HL-60 (cell line): ENCODE results near the gene CARD6.

Source experiments
- GABPA ChIP-seq: IDR thresholded peaks from 2 replicates; pipeline ENCODE4 v1.6.1; 2012; ENCODE audit warnings: low read depth
- POLR2AphosphoS5 ChIP-seq: IDR thresholded peaks from 2 replicates; pipeline ENCODE4 v1.6.1; 2012; ENCODE audit warnings: low read depth
- SPI1 ChIP-seq: IDR thresholded peaks from 2 replicates; pipeline ENCODE4 v1.6.1; 2012; ENCODE audit warnings: low read depth, mild to moderate bottlenecking, borderline replicate concordance
- TF ChIP-seq, protein P1 (sequence below): IDR thresholded peaks from one replicate; pipeline ENCODE4 v1.5.1; 2011; ENCODE audit warnings: low read length, control low read depth, inconsistent platforms; ENCODE audit not compliant: insufficient read depth
- TF ChIP-seq, protein P2 (sequence below): IDR thresholded peaks from 2 replicates; pipeline ENCODE4 v1.6.1; 2012; ENCODE audit warnings: low read depth; ENCODE audit not compliant: insufficient replicate concordance

DNA sequence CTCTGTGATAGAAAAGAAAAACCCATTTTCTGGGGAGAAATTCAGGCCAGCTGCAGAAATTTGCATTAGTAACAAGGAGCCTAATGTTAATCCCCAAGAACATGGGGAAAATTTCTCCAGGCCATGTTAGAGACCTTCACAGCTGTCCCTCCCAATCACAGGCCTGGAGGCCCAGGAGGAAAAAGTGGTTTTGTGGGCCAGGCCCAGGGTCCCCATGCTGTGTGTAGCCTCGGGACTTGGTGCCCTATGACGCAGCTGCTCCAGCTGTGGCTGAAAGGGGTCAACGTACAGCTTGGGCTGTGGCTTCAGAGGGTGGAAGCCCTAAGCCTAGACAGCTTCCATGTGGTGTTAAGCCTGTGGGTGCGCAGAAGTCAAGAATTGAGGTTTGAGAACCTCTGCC is 41.1 kb downstream of the CARD6 start:
- TF ChIP-seq, protein P1, sequence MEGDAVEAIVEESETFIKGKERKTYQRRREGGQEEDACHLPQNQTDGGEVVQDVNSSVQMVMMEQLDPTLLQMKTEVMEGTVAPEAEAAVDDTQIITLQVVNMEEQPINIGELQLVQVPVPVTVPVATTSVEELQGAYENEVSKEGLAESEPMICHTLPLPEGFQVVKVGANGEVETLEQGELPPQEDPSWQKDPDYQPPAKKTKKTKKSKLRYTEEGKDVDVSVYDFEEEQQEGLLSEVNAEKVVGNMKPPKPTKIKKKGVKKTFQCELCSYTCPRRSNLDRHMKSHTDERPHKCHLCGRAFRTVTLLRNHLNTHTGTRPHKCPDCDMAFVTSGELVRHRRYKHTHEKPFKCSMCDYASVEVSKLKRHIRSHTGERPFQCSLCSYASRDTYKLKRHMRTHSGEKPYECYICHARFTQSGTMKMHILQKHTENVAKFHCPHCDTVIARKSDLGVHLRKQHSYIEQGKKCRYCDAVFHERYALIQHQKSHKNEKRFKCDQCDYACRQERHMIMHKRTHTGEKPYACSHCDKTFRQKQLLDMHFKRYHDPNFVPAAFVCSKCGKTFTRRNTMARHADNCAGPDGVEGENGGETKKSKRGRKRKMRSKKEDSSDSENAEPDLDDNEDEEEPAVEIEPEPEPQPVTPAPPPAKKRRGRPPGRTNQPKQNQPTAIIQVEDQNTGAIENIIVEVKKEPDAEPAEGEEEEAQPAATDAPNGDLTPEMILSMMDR = no peak
- TF ChIP-seq POLR2AphosphoS5 (no peak), GABPA (no peak), SPI1 (no peak)
- TF ChIP-seq, protein P2, sequence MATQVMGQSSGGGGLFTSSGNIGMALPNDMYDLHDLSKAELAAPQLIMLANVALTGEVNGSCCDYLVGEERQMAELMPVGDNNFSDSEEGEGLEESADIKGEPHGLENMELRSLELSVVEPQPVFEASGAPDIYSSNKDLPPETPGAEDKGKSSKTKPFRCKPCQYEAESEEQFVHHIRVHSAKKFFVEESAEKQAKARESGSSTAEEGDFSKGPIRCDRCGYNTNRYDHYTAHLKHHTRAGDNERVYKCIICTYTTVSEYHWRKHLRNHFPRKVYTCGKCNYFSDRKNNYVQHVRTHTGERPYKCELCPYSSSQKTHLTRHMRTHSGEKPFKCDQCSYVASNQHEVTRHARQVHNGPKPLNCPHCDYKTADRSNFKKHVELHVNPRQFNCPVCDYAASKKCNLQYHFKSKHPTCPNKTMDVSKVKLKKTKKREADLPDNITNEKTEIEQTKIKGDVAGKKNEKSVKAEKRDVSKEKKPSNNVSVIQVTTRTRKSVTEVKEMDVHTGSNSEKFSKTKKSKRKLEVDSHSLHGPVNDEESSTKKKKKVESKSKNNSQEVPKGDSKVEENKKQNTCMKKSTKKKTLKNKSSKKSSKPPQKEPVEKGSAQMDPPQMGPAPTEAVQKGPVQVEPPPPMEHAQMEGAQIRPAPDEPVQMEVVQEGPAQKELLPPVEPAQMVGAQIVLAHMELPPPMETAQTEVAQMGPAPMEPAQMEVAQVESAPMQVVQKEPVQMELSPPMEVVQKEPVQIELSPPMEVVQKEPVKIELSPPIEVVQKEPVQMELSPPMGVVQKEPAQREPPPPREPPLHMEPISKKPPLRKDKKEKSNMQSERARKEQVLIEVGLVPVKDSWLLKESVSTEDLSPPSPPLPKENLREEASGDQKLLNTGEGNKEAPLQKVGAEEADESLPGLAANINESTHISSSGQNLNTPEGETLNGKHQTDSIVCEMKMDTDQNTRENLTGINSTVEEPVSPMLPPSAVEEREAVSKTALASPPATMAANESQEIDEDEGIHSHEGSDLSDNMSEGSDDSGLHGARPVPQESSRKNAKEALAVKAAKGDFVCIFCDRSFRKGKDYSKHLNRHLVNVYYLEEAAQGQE = no peak
